ENCODE measurements around the gene VTCN1.
"Not testable (repeated sequence)": the region's sequence is repeated elsewhere in the genome, so short reads cannot be mapped to it uniquely, and the experiment has no call there.

Gene VTCN1

DNA sequence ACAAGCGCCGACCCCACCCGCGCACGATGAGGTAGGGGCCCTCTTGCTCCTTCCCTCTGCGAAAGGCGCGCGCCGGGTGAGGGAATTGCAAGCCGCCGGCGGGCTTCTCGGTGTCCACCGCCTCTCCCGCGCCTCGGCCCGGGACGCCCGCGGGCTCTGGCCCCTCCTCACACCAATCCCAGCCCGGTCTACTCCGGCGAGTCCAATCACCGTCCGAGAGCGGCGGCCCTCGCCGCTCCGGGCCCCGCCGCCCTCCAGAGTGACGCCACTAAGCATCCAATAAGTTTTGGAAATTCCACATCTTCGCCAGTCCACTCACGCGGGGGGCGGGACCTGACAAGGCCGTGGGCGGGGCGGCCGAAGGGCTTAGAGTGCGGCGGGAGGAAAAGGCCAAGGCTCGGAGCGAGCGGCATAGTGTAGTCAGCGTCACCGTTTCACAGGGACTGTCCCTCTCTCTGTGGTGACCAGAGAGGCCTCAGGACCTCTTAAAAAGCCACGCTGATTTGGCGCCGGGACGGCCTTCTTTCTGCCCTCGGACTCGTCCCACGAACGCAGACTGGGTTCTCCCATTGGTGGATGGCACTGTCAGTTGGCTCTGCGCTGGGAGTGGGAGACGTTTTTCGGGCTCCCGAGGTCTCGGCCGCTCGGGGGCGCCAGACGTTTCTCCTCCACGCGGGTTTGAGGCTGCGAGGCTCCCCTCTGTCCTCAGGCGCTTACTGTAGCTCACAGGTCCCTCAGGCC lies 89.0 kb downstream of the VTCN1 start, which contains the start of gene TRIM45:
TRIM45 (minus strand) TSS at position 161 of the 741 bp plus-strand sequence. CDS start 548 bp downstream, outside the sequence.
- DNase-seq, result peak; percentile 97

- DNase-seq, result no peak
These were observed 89.7 kb downstream of the VTCN1 start for GRCh38 chr1:117120774-117121588.

GRCh38 chr1:117119144-117119543 lies 91.6 kb downstream of the VTCN1 start:
- DNase-seq, result not testable (repeated sequence)

DNA sequence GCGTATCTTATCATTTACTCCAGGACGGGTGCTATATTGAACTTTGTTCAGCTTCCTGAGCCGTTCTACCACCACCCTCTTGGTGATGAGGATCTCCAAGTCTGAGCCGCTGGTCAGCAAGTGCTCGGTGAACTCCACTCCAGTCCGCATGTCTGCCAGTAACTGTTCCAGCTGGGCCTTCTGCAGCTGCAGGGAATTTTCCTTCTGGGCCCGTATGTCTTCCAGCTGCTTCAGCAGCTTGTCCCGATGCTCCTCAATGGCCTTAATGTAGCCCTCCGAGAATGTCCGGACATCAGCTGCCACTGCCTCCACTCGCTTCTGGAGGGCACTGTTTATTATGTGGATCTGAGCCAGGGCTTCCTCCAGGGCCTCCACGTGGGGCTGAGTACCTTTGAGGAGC lies 92.6 kb downstream of the VTCN1 start:
- DNase-seq, result no peak

DNA sequence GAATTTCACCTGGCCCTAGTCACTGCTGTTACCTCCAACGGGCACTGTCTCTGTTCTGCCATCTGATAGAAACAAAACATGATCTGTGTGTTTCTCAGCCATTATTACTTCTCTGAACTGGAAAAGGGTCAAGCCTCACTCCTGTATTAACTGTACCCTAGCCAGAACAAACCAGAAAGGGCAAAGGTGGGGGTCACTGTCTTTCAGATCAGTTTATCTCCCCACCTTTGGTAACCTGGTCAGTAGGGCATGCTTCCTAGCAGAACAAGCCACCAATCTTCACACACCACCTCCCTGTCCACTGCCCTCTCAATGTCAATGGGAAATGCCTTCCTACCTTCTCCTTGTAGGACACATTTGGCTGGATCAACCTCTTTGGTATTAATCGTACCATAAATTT lies 93.0 kb downstream of the VTCN1 start:
- DNase-seq, result no peak

- DNase-seq, result no peak
These were observed 94.0 kb downstream of the VTCN1 start for GRCh38 chr1:117116784-117117130.

- no peak for DNase-seq
These were observed 94.5 kb downstream of the VTCN1 start for GRCh38 chr1:117116090-117116783.

DNA sequence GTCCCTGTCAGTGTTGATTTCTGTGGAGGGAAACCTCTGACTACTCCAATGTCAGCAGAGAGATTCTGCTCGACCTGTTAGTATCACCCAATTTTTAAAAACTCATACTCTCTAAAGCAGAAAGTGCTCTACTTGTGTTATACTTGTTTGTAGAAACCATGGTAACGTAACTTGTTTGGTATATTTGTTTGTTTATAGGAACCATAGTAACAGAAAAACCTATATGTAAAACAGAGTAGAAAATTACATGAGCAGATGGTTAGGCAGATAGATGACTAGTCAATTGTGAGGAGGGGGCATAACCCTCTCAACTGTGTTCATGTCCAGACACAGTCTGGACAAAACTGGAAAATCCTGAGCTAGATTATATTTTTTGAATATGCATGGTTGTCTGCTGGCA lies 95.8 kb downstream of the VTCN1 start:
- DNase-seq, result no peak

GRCh38 chr1:117113199-117113598 lies 97.5 kb downstream of the VTCN1 start:
- no peak for DNase-seq

GRCh38 chr1:117112047-117112717 lies 98.5 kb downstream of the VTCN1 start:
- no peak for DNase-seq

GRCh38 chr1:117110774-117111173 lies 100.0 kb downstream of the VTCN1 start:
- peak; percentile 53 for DNase-seq

- no peak for DNase-seq
These were observed 103.4 kb downstream of the VTCN1 start for GRCh38 chr1:117107364-117107763.

- peak; percentile 42 for DNase-seq
These were observed 104.2 kb downstream of the VTCN1 start for GRCh38 chr1:117106478-117106877.

GRCh38 chr1:117105722-117106121 lies 105.0 kb downstream of the VTCN1 start:
- DNase-seq, result no peak

DNA sequence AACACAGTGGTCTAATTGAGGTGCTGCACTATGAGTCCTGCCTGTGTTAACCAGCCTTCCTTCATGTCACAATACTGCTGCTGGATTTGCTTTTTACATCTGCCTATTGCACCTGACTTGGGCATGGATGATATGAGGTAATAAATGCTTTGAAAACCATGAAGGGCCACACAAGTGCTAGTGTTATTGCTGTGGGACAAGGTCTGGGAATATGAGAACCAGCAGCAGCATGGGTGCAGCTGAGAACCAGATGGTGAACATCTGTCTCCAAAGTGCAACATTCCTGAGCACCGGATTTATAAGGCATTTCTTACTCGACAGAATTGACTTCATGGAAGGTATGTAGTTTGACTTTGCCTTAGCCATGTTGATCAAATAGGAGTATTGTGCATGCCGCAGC lies 105.7 kb downstream of the VTCN1 start:
- no peak for DNase-seq

GRCh38 chr1:117101858-117102257 lies 108.9 kb downstream of the VTCN1 start:
- DNase-seq, result not testable (repeated sequence)

DNA sequence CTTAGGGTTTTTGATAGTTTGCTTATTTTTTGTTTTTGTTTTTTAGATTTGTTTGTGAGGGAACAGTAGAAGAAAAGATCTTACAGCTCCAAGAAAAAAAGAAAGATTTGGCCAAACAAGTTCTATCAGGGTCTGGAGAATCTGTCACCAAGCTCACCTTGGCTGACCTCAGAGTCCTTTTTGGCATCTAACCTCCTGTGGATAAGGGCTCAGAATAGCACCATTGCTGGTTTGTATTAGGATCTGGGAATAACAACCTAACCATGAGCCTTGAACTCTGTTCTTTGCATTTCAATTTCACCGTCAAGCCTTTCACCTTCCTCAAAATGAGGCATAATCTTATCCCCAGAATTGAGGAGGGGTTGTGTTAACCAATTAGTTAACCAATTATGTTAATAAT lies 109.4 kb downstream of the VTCN1 start:
- no peak for DNase-seq

DNA sequence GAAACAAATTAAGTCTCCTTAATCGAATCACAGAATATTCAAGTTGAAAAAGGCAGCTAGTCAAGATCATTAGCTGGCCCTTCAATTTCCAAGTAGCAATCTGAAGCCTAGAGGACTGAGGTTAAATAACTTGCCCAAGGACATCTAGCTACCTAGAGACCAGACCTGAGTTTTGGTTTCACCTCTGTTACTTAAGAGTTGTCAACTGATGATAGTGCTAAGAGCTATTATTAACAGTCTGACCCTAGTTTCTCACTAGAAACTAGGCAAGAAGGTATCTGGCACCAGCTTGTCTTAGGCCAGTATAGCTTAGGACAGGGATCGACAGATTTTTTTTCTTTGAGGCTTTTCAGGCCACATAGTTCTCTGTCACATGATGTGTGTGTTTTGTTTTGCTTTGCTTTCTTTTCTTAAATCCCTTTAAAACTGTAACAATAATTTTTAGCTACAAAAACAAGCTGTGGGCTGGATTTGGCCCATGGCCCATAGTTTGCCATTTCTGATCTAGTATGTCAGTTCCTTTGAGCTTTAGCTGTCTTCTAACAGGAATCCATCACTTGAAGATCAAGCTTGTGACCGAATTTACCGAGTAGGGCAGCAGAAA lies 112.3 kb downstream of the VTCN1 start:
- DNase-seq, result no peak

DNA sequence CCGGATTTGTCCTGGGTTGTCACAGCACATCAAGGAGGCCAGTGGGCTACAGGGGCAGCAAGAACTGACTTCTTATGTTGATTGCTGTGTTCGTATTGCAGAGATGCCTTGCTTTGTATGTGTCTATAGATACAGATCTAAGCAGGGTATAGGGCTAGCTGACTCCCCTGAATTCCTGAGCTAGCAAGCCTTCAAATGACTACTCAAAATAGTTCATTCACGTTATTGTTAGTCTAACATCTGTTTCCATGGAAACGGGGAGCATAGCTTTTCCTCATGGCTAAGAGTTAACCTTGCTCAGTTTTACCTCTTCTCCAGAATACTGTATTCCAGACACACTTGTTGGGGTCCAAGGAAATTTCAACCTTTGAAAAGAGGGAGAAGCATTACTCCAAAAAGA lies 113.3 kb downstream of the VTCN1 start:
- peak; percentile 65 for DNase-seq

DNA sequence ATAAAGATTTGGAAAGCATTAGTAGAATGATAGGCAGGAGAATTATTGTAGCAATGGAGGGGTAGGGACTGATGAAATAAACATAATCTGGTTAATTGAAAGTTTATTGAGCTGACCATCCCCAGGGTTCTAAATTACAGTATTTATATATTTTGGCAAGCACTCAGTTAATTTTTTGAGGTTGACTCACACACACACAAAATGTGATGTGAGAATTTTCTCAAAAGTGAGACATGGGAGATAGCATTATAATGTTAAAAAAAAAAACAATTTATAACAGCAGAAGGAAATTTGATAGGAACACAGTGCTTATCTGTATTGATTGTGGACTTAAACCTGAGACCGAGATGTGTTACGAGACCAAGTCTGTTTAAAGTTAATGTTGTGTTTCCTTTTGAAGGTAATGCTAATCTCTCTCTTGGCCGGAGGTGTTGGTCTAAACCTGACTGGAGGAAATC lies 113.7 kb downstream of the VTCN1 start:
- DNase-seq, result peak; percentile 65

- peak; percentile 93 for DNase-seq
These were observed 115.7 kb downstream of the VTCN1 start for GRCh38 chr1:117094841-117095604.

Measured in fibroblast of skin of right biceps (primary cell).